HG02938 (cell line): ENCODE measurements around the gene SCUBE1.

Experiments used
- ATAC-seq: cut with Tn5 transposase; IDR thresholded peaks from one replicate; pipeline ENCODE4 v1.9.1; 2021; ENCODE audit warnings: mild to moderate bottlenecking, moderate library complexity; ENCODE audit not compliant: unreplicated experiment

Gene SCUBE1

GRCh38 chr22:43343262-43343669 lies at the start of gene SCUBE1:
Gene SCUBE1, minus strand, starts transcription at chr22:43343372. Its CDS starts 111 bp downstream, at chr22:43343261.
- ATAC-seq = no peak

- no peak for ATAC-seq
Observed at GRCh38 chr22:43392385-43392989, 49.3 kb upstream of the SCUBE1 start.

GRCh38 chr22:43391306-43391705 lies 48.1 kb upstream of the SCUBE1 start:
- no peak for ATAC-seq

- ATAC-seq = no peak
Observed at GRCh38 chr22:43390872-43391271, 47.7 kb upstream of the SCUBE1 start.

GRCh38 chr22:43390166-43390565 lies 47.0 kb upstream of the SCUBE1 start:
- no peak for ATAC-seq

- ATAC-seq = no peak
Observed at GRCh38 chr22:43389227-43389836, 46.2 kb upstream of the SCUBE1 start.

GRCh38 chr22:43388420-43388851 lies 45.3 kb upstream of the SCUBE1 start:
- no peak for ATAC-seq

- ATAC-seq = no peak
Observed at GRCh38 chr22:43387815-43388214, 44.6 kb upstream of the SCUBE1 start.

- ATAC-seq = no peak
Observed at GRCh38 chr22:43385770-43386641, 42.8 kb upstream of the SCUBE1 start.

- ATAC-seq = no peak
Observed at GRCh38 chr22:43384863-43385262, 41.7 kb upstream of the SCUBE1 start.

- ATAC-seq = no peak
Observed at GRCh38 chr22:43381693-43382092, 38.5 kb upstream of the SCUBE1 start.

- ATAC-seq = no peak
Observed at GRCh38 chr22:43377896-43378704, 34.9 kb upstream of the SCUBE1 start.

GRCh38 chr22:43377548-43377895 lies 34.4 kb upstream of the SCUBE1 start:
- ATAC-seq = no peak

- ATAC-seq = no peak
Observed at GRCh38 chr22:43376765-43377547, 33.8 kb upstream of the SCUBE1 start.

GRCh38 chr22:43375951-43376455 lies 32.8 kb upstream of the SCUBE1 start:
- ATAC-seq = no peak

GRCh38 chr22:43370036-43370435 lies 26.9 kb upstream of the SCUBE1 start:
- ATAC-seq = no peak

GRCh38 chr22:43365715-43366440 lies 22.7 kb upstream of the SCUBE1 start:
- ATAC-seq = no peak

GRCh38 chr22:43364169-43364435 lies 20.9 kb upstream of the SCUBE1 start:
- no peak for ATAC-seq

- no peak for ATAC-seq
Observed at GRCh38 chr22:43363315-43364168, 20.4 kb upstream of the SCUBE1 start.
